Left cardiac atrium (tissue), 4 donors: ENCODE results near the gene SPRY4. TPM values are rescaled to one million over a fixed set of nuclear protein-coding genes. Genes with fewer than 3 reads are reported as not detected.
"Not testable (repeated sequence)": the region's sequence is repeated elsewhere in the genome, so short reads cannot be mapped to it uniquely, and the experiment has no call there.

Source experiments
- ATAC-seq, 2 donors: fragments of 200-7000 bp; cut with Tn5 transposase; one replicate each; pipeline ENCODE4 v1.9.1; 2020; ENCODE audit warnings: mild to moderate bottlenecking in 2 of 2, moderate library complexity in 2 of 2
- DNase-seq: peaks from one replicate; pipeline ENCODE4 v3.0.0-alpha.2; 2020
- intact Hi-C, 2 donors: fragments of 100-400 bp; cut with DNase I; formaldehyde crosslinking; loops; one replicate each; pipeline versions ENCODE4 v1.14.1 to v1.15.1; 2022 to 2023
- total RNA-seq, 2 donors: library from RNA; stranded (reverse); fragmentation: NEBNext Ultra II Directional; extraction: Animal tissue kit (Norgen Biotek cat#: 25700); gene quantifications; one replicate each; pipeline ENCODE4 v1.2.1, GENCODE V29; 2021
- donor health status: DM: no; HTN: yes; CAD: no.
- donor health status: DM: no; HTN: yes; CAD: no; lungs with severe emphysema.
- donor health status: DM: yes; HTN: yes; CAD: no.
- donor health status: Dilated cardiomyopathy.

SPRY4 gene
- total RNA-seq, 2 donors from 2014 or later: 13.3 to 30.6 TPM

DNA sequence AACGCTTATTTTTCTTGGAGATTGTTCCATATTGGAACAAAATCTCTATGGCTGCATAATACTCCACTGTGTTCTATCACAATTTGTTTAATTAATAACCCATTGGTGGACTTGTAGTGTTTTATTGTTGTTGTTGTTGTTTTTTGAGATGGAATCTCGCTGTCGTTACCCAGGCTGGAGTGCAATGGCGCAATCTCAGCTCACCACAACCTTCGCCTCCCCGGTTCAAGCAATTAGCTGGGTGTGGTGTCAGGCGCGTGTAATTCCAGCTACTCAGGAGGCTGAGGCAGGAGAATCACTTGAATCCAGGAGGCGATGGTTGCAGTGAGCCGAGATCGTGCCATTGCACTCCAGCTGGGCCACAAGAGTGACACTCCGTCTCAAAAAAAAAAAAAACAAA is 38.7 kb downstream of the SPRY4 start:
- ATAC-seq: no peak
- intact Hi-C loops: no loop called here
- no peak for DNase-seq

DNA sequence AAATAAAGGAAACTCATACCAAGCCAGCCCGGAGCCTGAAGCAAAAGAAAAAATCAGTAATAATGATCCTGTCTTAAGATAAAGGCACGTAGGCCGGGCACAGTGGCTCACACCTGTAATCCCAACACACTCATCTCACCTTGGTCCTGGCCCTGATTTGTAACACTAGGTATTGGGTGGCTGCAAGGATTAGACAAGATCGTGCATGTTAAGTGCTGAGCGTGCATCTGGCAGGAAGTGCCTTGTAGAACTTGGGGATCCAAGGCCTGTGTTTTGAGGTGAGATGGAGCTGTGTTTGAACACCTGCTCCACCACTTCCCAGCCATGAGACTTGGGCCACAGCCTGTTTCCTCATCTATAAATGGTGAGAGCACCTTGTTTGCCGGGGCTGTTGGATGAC is 41.5 kb downstream of the SPRY4 start:
- DNase-seq (no peak), ATAC-seq (no peak)
- intact Hi-C loops: no loop called here

DNA sequence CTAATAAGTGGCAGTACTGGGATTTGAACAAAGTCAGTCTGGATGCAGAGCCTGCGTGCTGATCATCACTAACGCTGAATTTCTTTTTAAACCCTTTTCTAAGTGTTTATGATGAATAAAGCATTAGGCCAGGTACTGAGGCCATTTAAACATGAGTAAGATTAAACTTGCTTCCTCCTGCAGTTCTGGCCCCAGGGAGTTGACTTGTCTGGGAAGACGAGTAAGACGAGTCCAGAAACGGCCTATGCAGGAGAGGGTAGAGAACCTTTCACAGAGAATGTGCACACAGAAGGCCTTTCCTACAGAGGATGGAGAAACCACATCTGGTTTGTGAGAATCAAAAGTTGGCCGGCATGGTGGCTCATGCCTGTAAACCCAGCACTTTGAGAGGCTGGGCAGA is 42.9 kb downstream of the SPRY4 start:
- DNase-seq (no peak), ATAC-seq (no peak)
- intact Hi-C loops: no loop called here

DNA sequence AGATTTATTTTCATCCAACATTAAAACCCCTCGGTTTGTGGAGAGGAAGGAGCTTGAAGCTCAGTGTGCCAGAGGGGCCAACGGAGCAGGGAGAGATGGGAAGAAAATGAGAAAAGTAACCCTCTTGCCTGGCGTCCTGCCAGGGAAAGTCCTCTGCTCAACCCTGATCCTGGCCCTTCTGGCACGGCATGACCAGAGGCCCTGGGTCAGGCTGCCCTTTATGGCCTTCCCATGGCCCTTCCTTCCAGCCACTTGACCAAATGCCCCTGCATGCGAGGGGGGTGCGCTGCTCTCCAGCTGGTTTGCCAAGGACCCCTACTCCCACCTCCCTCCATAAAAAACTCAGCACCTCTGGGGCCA is 43.8 kb downstream of the SPRY4 start:
- peak; percentile 24 to 35 for ATAC-seq
- intact Hi-C loops: no loop called here

DNA sequence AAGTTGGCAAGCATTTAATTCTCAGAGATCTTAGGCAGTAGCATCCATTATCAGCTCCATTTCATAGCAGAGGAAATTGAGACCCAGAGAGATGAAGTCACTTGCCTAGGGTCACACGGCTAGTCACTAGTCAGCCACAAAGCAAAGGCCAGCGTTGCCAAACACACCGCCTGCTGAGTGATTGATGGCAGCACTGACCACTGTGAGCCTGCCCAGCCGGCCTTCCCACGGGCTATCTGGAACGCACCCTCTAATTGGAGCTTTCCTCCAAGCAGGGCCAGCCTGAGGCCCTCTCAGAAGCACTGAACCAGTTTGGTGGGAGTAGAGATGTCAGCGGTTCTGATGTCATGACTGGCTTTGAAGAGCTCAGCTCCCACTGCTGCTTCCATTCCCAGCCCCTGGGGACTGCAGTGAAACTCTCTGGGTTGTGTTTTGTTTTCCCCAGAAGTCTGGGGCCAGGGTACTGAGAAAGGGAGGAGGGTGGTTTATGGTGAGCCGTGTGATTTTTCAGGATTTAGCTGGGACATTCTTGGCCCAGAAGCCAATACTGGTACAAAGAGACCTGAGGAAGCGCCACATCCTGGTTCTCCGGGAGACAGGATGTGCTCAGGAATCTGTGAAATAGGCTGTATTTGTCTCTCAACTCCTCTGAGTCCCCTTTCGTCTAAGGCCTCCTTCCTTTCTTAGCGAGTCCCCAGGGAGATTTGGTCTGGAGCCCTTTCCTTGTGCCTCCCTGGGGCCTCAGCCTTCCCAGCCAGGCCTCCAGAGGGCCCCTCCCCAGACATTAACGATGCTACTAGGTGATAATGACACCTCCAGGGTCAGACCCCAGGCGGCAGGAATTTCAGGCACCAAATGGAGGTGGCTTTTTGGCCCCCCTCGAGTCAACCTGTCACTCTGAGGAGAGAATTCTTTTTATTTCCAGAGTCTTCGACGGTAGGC is 44.5 kb downstream of the SPRY4 start:
- ATAC-seq (peak; percentile 91 to 95), DNase-seq (peak; percentile 83)
- intact Hi-C loops: no loop called here

More for the DNA sequence above, 43.8 kb downstream of the SPRY4 start:
- peak; percentile 37 for DNase-seq

DNA sequence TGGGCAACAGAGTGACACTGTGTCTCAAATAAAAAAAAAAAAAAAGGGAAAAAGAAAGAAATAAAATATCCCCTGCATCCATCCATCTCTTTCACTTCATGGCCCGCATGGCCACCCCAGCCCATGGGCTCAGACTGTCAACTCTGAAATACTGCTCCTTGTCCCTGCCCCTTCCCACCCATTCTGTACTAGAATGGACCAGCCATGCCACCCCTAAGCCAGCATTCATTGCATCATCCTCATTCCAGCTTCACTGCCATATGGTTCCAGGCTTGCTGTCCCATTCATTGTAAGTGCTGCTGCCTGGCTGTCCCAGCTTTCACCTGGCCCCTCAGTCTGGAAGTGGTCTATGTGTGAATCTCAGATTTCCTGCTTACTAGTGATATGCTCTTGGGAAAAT is 46.2 kb downstream of the SPRY4 start:
- ATAC-seq (no peak), DNase-seq (no peak)
- intact Hi-C loops: no loop called here

DNA sequence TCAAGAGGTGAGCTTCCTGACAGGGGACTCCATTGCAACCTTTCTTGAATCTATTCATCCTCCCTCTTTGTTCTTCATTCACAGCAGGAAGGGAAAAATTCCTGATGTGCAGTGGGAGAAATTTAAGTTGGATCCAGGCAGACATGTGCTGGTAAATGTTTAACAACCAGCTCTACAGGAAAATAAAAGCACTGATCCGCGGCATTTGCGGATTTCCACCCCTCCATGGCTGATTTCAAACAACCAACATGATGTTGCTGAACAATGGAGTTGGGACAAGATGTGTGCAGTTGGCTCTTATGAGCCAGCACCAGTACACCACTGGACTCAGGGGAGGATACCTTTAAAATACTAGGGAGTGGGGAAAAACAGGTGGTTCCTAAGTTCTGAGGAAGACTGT is 47.0 kb downstream of the SPRY4 start:
- intact Hi-C loops: no loop called here
- ATAC-seq: no peak
- no peak for DNase-seq

DNA sequence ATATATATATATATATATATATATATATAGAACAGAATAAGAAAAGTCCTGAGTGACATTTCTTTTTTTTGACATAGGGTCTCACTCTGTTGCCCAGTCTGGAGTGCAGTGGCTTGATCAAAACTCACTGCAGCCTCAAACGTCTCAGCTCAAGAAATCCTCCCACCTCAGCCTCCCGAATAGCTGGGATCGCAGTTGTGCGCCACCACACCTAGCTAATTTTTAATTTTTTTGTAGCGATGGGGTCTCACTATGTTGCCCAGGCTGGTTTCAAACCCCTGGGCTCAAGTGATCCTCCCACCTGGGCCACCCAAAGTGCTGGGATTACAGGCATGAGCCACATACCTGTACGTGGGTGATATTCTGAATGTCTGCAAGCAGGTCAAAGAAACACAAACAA is 48.3 kb downstream of the SPRY4 start:
- no peak for ATAC-seq
- intact Hi-C loops: no loop called here
- no peak for DNase-seq

DNA sequence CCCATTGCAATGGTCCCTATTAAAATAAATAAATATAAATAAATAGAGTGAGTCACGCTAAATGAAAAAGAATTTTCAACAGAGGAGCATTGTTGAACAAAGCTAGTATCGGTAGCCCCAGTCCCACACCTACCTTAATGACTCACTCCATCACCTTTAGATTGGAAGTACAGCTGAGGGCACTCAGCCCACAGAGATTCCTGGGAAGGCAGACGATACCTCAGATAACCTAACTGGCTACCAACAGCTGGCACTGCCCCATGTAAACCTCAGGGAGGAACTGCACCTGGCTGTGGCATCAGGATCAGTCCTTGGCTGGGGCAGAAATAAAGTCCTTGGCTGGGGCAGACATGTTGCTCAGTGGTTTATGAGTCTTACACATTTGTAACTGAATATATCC is 49.3 kb downstream of the SPRY4 start:
- no peak for ATAC-seq
- intact Hi-C loops: no loop called here
- DNase-seq: no peak

DNA sequence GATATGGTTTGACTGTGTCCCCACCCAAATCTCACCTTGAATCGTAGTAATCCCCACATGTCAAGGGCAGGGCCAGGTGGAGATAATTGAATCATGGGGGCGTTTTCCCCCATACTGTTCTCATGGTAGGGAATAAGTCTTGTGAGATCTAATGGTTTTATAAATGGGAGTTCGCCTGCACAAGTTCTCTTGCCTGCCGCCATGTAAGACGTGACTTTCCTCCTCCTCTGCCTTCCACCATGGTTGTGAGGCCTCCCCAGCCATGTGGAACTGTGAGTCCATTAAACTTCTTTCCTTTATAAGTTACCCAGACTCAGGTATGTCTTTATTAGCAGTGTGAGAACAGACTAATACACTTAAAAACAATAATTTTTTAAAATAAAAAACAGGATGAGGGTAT is 52.2 kb downstream of the SPRY4 start:
- intact Hi-C loops, ATAC-seq: not testable (repeated sequence)

DNA sequence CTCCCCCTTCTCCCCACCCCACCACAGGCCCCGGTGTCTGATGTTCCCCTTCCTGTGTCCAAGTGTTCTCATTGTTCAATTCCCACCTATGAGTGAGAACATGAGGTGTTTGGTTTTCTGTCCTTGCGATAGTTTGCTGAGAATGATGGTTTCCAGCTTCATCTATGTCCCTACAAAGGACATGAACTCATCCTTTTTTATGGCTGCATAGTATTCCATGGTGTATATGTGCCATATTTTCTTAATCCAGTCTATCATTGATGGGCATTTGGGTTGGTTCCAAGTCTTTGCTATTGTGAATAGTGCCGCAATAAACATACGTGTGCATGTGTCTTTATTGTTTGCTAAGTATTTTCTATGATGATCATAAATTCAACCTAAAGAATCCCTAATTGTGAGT is 60.7 kb downstream of the SPRY4 start:
- intact Hi-C loops, ATAC-seq: not testable (repeated sequence)

More for the DNA sequence above, 52.2 kb downstream of the SPRY4 start:
- DNase-seq: not testable (repeated sequence)

DNA sequence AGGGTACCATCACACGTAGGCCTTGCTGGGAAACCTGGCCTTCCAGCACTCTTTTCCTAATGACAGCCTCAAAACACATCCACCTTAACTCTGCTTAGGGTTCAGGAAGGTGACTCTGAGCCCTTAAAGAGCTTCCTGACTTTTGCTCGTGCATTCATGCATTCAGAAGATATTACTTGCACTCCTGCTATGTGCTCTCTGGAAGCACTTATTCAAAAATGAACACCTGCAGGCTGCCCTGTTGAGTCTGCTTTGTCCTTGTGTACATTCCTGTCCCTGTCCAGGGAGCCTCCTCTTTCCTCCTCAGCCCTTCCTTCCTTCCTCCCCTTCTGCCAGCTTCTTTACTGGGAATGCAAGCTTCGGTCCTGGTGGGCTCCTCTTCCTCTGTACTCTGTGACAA is 61.5 kb downstream of the SPRY4 start:
- ATAC-seq (no peak), DNase-seq (no peak)
- intact Hi-C loops: no loop called here

More for the DNA sequence above, 60.7 kb downstream of the SPRY4 start:
- not testable (repeated sequence) for DNase-seq

DNA sequence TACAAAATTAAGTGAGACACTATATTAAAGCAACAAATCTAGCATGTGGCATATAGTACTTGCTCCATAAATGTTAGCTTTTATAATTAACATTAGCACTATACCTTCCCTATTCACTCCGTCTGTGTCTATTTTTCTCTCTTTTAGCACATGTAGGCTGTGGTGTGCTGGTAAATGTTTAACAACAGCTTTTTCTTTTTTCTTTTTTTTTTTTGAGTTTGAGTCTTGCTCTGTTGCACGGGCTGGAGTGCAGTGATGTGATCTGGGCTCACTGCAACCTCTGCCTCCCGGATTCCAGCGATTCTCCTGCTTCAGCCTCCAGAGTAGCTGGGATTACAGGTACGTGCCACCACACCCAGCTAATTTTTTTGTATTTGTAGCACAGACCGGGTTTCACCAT is 62.1 kb downstream of the SPRY4 start:
- ATAC-seq (no peak), DNase-seq (no peak)
- intact Hi-C loops: no loop called here

Other genes with a start within 250 kb of the SPRY4 start
- gene NDFIP1, start 216.2 kb downstream of the SPRY4 start, total RNA-seq: 10 to 100 TPM; 54.9 to 63.6 TPM